IPS DF 19.7 (cell line): ENCODE data around the gene WWC2.
"Not testable (repeated sequence)": the region's sequence is repeated elsewhere in the genome, so short reads cannot be mapped to it uniquely, and the experiment has no call there.

Experiments
- DNase-seq: peaks from one replicate; pipeline ENCODE4 v3.0.0-alpha.2; 2013; ENCODE audit warnings: low read depth, low spot score

The WWC2 gene

GRCh38 chr4:183299464-183299863 is 200.4 kb downstream of the WWC2 start:
- no peak for DNase-seq

- DNase-seq, result no peak
These were observed 201.0 kb downstream of the WWC2 start for GRCh38 chr4:183300070-183300469.

- no peak for DNase-seq
These were observed 201.6 kb downstream of the WWC2 start for GRCh38 chr4:183300655-183301054.

GRCh38 chr4:183303301-183303700 is 204.2 kb downstream of the WWC2 start:
- no peak for DNase-seq

GRCh38 chr4:183304067-183304466 is 205.0 kb downstream of the WWC2 start:
- no peak for DNase-seq

- no peak for DNase-seq
These were observed 205.5 kb downstream of the WWC2 start for GRCh38 chr4:183304538-183304937.

- DNase-seq, result no peak
These were observed 207.8 kb downstream of the WWC2 start for GRCh38 chr4:183306811-183307210.

- no peak for DNase-seq
These were observed 213.8 kb downstream of the WWC2 start for GRCh38 chr4:183312841-183313240.

GRCh38 chr4:183314336-183314735 is 215.3 kb downstream of the WWC2 start:
- DNase-seq, result no peak

GRCh38 chr4:183314806-183315205 is 215.7 kb downstream of the WWC2 start:
- DNase-seq, result no peak

- no peak for DNase-seq
These were observed 219.6 kb downstream of the WWC2 start for GRCh38 chr4:183318656-183319055.

- DNase-seq, result no peak
These were observed 221.4 kb downstream of the WWC2 start, which contains the start of gene CLDN22 for GRCh38 chr4:183320211-183321059. Gene CLDN22 (minus strand): TSS chr4:183320276. CDS start chr4:183320218, 58 bp downstream.

- DNase-seq, result no peak
These were observed 222.0 kb downstream of the WWC2 start for GRCh38 chr4:183321079-183321478.

GRCh38 chr4:183321516-183321915 is 222.5 kb downstream of the WWC2 start:
- no peak for DNase-seq

GRCh38 chr4:183322326-183322725 is 223.3 kb downstream of the WWC2 start, which contains the start of gene CLDN24:
Gene CLDN24 (minus strand): TSS chr4:183322426. CDS start chr4:183322426, 0 bp downstream.
- DNase-seq, result no peak

GRCh38 chr4:183323295-183323694 is 224.2 kb downstream of the WWC2 start:
- no peak for DNase-seq

- not testable (repeated sequence) for DNase-seq
These were observed 225.0 kb downstream of the WWC2 start for GRCh38 chr4:183324056-183324455.

- DNase-seq, result no peak
These were observed 225.6 kb downstream of the WWC2 start for GRCh38 chr4:183324619-183325018.

- DNase-seq, result not testable (repeated sequence)
These were observed 227.3 kb downstream of the WWC2 start for GRCh38 chr4:183326387-183326786.

- DNase-seq, result no peak
These were observed 227.8 kb downstream of the WWC2 start for GRCh38 chr4:183326853-183327252.

GRCh38 chr4:183327827-183328226 is 228.8 kb downstream of the WWC2 start:
- DNase-seq, result no peak

- no peak for DNase-seq
These were observed 229.8 kb downstream of the WWC2 start for GRCh38 chr4:183328832-183329231.

- no peak for DNase-seq
These were observed 230.2 kb downstream of the WWC2 start for GRCh38 chr4:183329244-183329643.
